ENCODE measurements around the gene TPP1.

- TF ChIP-seq CTCF (conservative IDR thresholded peaks at IDR 0.05 in 1 of 2, IDR thresholded peaks at IDR 0.05 in 1 of 2; ENCODE audit: low read depth in 1 of 2, low read length in 2 of 2) (no peak), EZH2 (IDR thresholded peaks at IDR 0.05; ENCODE audit: low read length, missing control alignments) (no peak)
Observed at GRCh38 chr11:6628526-6628925, 9.3 kb upstream of the TPP1 start.
